Inferior parietal cortex (tissue), 1 donor: ENCODE data around the gene STK10.

Source experiments
- DNase-seq: peaks from one replicate; pipeline ENCODE4 v3.0.0-alpha.2; 2016; ENCODE audit errors: extremely low spot score

STK10 gene

DNA sequence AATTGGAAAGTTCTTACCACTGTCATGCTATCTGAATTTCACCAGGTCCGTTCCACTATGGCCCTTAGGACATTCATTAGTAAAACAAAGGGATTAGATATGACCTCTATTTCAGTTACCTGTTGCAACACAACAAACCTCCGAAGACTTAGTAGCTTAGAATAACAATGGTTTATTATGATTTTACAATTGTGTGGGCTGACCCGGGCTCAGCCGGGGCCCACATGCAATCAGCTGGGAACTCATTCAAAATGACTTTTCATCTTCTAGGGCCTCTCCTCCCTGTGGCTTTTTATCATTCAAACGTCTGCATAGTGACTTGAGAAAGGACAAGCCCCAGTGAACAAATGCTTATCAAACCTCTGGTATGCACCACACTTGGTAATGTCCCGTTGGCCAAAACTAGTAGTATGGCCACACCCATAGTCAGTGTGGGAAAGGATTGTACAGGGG lies 179.3 kb downstream of the STK10 start:
- no peak for DNase-seq

DNA sequence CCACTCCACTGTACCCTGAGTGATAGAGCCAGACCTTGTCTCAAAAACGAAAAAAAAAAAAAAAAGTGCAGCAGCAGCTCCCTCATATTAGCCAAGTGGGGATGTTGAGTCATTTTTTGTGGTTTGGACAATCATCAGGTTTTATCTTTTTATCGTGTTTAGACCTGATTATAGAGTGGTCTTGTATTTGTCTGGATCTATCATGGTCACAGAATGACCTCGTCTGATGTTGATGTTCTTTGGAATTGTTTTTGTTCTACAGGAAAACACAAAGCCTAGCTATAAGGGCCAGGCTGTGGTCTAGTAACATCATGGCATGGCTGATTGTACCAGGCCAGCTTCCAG lies 179.9 kb downstream of the STK10 start:
- no peak for DNase-seq

DNA sequence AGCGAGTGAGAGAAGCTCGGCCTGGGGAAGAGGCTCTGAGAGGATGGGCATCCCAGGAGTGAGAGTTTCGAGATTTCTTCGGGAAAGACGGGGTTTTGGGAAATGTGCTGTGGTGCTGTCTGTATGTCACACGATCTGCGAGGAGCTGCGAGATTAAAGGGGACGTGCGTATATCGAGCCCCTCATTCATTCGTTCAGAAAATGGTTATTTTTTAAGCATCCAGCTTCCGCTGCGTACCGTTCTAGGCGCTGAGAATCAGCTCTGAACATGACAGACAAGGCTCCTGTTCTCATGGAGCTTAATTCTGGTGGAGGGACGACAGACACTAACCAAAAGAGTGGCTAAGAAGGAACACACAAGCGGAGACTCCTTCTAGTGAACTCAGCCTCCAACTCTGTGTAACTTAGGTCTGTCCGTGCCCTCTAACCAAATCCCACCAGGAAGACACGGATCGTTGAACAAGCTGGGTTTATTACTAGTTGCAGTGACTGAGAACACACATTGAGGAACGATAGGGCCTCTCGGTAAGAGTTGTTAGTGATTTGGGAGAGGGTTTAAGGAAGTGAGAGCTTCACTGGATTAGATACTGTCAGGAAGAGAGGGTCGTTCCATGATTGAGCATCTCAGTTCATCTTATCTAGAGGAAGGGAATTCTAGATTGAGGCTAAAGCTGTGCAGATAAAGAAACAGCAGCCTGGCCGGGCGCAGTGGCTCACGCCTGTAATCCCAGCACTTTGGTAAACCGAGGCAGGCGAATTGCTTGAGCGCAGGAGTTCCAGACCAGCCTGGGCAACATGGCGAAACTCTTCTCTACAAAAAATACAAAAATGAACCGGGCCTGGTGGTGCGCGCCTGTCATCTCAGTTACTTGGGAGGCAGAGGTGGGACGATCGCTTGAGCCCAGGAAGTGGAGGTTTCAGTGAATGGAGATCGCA lies 180.6 kb downstream of the STK10 start:
- DNase-seq = peak; percentile 38

DNA sequence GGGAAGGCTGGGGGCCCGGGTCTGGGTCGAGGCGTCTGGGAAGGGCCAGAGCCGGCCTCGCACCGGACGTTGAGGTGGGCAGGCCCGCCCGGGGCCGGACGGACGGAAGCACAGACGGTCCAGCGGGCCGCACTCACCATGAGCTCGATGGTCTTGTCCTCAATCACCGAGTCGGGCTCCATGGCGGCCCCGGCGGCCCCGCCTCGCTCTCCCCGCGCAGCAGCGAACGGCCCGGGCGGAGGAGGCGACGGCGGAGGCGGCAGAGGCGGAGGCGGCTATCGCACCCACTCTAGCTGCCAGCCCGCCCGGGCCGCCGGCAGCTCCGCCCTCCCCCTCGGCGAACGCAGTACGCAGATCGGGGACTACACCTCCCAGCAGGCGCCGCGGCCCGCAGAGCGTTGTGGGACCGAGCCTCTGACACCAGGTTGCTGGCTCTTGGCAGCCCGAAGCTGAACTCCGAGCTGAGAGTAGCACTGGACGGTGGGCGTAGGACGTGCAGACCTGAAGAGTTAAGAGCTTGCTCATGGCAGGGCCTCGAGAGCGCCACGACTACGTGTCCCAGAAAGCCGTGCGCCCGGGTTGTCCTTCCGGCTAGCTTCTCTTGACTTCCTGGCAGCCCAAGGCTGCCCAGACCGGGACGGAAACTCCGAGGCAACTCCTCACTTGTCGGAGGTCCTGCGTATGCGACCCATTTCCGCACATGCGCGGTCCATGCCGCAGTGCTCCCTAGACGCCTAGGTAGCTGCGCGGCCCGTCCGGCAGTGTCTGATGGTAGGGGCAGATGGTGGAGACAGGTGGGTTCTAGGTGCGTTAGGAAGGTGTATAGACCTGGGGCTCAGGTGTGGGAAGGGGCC lies 181.5 kb downstream of the STK10 start, which contains the start of gene FBXW11:
TSS of gene FBXW11 (minus strand) at position 318 of the 854 bp plus-strand sequence. CDS start at position 182, 136 bp downstream.
- peak; percentile 97 for DNase-seq

DNA sequence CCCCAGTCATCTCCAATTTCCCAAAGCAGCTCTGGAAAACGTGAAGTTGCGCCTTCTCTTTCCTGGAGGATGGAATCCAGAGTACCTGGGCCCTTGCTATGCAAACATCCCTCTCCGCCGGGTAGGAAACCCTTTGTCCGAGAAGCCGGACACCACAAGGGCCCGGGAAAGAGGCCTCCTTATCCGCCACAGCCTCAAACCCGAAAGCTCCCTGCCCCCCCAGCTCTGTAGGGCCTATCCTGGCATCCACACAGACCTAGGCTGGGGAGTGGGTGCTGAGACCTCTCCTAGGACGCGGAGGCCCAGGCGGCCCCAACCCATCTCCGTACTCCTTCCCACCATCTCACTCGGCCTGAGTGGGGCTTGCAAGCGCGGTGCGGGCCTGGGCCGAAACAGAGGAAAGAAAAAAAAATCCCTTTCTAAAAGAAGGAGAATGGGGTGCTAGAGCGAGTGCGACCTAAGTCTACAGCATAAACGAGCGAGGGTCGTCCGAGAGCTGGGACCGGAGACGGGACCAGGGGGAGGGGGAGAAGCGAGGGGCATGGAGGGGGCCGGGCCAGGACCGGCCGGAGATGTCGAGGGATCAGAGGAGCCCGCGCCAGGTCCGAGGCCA lies 182.2 kb downstream of the STK10 start:
- DNase-seq = peak; percentile 17

DNA sequence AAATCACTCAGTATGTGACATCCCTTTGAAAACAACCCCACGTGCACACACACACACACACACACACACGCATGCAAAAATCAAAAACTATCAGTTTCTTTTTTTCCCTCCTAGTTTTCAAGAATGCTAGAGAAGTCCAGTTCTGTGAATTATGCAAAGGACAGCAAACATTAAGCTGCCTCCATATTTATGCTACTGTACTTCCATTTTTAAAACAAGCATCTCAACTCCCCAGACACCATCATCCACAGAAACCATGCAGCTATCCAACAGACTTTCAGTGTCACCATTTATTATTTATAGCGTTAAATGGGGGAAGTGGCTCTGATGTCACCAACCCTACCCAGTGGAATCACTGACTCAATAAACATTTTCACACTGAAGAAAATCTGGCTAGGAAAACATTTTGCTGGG lies 183.2 kb downstream of the STK10 start:
- DNase-seq = no peak

DNA sequence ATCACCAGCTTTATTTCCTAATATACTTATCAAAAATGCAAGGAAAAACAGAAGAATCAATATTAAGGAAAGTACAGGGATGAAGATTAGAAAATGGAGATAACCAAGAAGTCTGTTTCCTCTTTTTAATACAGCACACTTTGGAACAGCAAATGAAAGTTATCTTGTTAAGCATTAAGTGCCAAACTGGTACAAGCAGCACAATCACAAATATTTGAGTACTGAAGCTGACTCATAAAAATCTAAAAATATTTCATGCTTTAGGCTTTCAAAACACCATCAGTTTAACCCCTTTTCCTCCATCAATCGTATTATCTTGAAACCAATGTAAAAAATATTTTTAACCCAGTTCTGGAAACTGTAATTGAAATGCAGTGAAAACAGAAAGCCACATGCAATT lies 184.3 kb downstream of the STK10 start:
- DNase-seq = no peak

DNA sequence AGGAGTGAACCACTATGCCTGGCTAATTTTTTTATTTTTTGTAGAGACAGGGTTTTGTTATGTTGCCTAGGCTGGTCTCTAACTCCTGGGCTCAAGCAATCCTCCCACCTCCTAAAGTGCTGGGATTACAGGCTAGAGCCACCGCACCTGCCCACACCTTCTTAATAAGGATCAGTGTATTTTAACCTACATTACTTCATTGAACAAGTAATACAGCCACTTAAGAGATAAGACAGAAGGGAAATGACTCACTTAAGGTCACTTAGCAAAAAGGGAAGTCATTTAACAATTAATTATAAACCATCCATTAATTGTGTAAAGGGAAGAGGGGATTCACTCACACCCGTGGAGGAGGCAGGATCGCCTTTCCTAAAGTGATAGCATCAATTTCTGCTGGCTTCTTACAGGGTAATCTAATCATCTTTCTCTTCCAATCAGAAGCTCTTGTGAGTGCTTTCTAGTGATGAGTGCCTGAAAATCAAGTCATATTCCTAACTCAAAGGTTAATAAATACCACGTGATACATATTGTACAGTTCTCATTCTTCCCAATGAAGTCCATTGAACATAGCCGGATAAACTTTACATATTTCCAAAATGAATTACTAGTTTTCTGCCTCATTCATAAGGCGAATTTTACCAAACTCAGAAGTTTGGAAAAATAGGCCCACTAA lies 185.0 kb downstream of the STK10 start:
- DNase-seq = no peak

DNA sequence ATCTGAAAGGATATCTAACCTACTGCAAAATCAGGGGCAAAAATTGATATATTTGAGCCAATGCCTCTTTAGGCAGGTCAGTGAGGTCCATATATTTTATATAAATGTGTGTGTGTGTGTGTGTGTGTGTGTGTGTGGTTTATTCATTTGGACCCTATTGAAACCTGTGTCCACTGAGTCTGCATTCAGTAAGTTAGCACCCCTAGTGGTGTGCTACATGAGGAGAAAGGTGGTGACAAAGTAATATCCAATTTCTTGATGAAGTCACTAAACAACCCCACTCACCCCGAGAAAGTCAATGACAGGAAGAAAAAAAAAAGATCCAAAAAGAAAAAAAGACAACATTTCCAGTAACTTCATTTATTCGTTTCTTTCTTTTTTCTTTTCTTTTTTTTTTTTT lies 185.7 kb downstream of the STK10 start:
- no peak for DNase-seq

DNA sequence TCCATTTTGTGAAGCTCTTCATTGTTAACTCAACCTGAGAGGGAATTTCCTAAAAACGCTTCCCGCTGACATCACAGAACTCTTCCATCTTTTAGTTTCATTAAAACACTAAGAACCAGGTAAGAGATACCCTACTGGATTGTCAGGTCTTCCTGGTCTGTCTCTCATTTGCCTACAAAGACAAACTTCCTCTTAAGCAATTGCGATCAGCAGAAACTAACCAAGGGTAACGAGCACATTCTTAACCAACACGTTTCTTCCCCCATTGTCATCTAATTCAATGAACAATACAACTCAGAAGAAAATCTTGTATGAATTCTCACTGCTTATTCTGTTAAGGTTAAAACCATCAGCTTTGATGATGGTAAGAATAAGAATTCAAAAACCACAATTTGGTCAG lies 188.1 kb downstream of the STK10 start:
- DNase-seq = no peak

DNA sequence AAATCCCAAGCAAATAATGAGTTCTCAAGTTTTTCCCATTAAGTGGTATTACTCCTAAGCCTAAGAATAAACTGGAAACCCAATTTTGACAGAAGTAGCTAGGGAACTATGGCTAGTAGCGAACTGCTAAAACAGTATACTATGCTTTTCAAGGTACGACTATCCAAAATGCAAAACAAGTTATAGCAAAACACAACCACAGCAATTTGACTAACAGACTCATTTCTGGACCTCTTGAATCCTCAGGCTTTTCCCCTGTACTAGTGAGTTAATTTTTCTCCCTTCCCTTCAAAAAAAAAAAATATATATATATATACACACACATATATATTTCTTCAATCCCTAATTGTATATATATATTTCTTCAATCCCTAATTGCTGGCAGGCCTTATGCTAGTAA lies 188.9 kb downstream of the STK10 start:
- DNase-seq = no peak

DNA sequence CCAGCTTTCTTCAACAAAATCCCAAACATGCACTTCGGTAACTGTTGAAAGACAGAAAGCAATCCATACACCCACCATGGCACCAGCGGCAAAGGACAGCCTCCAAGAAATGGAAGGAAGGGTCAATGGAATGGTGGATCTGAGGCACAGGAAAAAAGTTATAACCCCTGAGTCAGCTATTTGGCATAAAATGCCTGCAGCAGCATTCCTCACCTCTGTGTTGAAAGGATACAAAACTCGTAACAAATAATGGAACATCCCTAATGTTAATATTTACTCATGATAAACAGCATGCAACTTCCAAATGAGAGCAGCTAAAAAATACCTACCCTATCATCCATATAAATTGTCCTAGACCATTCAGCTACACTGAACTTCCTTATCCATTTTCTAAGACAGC lies 191.0 kb downstream of the STK10 start:
- no peak for DNase-seq

DNA sequence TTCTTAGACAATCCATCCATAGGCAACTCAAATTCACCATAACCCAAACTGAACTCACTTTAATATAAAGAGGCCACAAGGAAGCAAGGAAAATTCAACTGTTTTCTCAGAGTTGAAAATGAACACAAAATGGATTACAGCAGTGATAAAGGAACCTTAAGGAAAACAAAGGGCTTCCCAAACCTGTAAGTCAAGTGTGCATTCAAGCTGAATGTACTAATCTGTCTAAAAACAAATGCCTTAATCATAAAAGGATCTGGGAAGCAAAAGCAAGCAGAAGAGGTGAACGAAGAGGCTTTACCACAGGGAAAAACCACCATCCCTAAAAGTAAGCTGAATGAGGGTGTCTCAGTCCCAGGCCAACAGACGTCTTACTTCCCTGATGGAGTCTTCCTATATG lies 195.2 kb downstream of the STK10 start:
- no peak for DNase-seq

DNA sequence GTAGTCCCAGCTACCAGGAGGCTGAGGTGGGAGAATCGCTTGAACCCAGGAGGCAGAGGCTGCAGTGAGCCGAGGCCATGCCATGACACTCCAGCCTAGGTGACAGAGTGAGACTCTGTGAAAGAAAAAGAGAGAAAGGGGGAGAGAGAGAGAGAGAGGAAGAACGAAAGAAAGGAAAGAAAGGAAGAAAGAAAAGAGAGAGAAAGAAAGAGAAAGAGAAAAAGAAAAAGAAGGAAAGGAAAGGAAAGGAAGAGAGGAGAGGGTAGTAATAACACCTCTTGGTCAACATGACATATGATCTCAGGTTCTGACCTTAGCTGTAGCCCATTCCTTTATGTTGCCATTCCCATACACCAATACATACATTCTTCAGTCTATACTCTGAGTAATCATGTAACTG lies 195.7 kb downstream of the STK10 start:
- DNase-seq = no peak
